Fibroblast of pulmonary artery (primary cell): Measurements from ENCODE around the gene RASGRF2.
"Not testable (repeated sequence)": the region's sequence is repeated elsewhere in the genome, so short reads cannot be mapped to it uniquely, and the experiment has no call there.

ENCODE experiments used
- DNase-seq: peaks from one replicate; pipeline ENCODE4 v3.0.0-alpha.2; 2010; ENCODE audit warnings: low read depth
- H3K4me3 ChIP-seq: replicated peaks from 2 replicates; pipeline ENCODE4 v1.5.1; 2011; ENCODE audit warnings: low read depth, mild to moderate bottlenecking, control low read depth, low read length, moderate library complexity
- TF ChIP-seq, protein P1 (sequence below): IDR thresholded peaks from 2 replicates; pipeline ENCODE4 v1.5.1; 2011; ENCODE audit warnings: mild to moderate bottlenecking, control low read depth, low read length, inconsistent platforms; ENCODE audit errors: missing control alignments

The RASGRF2 gene

DNA sequence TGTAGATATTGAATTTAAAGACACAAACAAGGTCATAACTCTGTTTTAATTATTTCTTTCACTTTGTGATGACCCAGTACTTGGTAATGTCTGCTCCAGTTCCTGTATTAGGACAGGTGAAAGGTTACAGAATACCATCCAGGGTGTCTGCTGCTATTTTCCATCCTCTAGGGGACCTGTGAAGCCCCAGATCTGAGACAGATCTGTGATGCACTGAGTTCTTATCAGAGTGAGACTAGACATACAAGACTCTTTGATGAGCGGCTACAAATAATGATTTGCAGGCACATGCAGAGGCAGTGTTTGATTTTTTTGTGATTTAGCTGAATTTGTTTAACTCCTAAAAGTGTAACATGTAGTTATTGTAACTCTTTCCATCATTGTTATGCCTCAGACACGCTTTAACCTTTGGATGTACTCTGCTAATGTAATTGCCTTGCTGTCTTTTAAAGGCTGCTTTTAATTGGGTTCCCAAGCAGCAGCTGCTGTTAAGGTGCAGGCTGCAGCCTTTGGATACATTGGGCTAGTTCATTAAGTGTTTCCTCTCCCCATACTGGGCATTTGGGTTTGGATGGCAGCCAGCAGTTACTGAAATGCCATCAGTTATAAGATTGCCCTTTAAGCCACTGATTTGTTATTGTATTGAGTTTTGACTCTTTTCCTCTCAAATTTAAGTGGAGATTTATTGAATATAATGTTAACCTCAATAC, 63.3 kb downstream of the RASGRF2 start:
- TF ChIP-seq, protein P1, sequence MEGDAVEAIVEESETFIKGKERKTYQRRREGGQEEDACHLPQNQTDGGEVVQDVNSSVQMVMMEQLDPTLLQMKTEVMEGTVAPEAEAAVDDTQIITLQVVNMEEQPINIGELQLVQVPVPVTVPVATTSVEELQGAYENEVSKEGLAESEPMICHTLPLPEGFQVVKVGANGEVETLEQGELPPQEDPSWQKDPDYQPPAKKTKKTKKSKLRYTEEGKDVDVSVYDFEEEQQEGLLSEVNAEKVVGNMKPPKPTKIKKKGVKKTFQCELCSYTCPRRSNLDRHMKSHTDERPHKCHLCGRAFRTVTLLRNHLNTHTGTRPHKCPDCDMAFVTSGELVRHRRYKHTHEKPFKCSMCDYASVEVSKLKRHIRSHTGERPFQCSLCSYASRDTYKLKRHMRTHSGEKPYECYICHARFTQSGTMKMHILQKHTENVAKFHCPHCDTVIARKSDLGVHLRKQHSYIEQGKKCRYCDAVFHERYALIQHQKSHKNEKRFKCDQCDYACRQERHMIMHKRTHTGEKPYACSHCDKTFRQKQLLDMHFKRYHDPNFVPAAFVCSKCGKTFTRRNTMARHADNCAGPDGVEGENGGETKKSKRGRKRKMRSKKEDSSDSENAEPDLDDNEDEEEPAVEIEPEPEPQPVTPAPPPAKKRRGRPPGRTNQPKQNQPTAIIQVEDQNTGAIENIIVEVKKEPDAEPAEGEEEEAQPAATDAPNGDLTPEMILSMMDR, result no peak
- no peak overlapping the region for H3K4me3 ChIP-seq
- no peak for DNase-seq

DNA sequence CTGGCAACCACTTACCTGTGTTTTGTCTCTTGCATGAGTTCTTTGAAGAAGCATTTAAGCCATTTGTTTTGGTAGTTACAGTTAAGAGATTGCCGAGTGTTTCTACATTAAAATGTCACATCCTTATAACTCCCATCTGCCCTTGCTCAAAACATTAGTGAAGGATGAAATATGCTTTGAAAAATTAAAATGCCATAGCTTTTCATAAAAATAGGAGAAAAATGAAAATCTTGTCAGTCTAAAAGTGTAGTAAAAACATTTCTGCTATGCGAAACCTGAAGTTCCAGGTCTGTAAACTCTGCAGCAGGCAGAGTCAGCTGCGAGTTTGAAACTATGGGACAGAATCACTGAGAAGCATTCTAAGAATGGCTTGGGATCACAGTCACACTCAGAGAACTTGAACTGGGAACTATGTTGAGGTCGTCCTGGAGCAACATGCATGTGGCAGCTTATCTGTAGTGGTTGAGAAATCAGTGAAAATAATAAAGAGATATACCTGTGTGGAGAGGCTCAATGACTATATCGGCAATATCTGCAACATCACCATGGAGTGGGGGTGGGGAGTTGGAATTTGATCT, 67.4 kb downstream of the RASGRF2 start:
- H3K4me3 ChIP-seq, result no peak overlapping the region
- TF ChIP-seq, protein P1, result no peak
- DNase-seq, result no peak

DNA sequence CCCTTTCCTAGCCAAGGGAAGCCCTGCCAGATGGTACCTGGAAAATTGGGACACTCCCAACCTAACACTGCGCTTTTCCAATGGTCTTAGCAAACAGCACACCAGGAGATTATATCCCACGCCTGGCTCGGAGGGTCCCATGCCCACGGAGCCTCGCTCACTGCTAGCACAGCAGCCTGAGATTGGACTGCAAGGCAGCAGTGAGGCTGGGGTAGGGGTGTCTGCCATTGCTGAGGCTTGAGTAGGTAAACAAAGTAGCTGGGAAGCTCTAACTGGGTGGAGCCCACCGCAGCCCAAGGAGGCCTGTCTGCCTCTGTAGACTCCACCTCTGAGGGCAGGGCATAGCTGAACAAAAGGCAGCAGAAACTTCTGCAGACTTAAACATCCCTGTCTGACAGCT, 68.7 kb downstream of the RASGRF2 start:
- H3K4me3 ChIP-seq, DNase-seq: not testable (repeated sequence)

DNA sequence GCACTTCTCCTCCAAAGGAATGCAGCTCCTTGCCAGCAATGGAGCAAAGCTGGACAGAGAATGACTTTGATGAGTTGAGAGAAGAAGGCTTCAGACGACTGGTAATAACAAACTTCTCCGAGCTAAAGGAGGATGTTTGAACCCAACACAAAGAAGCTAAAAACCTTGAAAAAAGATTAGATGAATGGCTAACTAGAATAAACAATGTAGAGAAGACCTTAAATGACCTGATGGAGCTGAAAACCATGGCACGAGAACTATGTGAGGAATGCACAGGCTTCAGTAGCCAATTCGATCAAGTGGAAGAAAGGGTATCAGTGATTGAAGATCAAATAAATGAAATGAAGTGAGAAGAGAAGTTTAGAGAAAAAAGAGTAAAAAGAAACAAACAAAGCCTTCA, 69.6 kb downstream of the RASGRF2 start:
- not testable (repeated sequence) for DNase-seq, H3K4me3 ChIP-seq

DNA sequence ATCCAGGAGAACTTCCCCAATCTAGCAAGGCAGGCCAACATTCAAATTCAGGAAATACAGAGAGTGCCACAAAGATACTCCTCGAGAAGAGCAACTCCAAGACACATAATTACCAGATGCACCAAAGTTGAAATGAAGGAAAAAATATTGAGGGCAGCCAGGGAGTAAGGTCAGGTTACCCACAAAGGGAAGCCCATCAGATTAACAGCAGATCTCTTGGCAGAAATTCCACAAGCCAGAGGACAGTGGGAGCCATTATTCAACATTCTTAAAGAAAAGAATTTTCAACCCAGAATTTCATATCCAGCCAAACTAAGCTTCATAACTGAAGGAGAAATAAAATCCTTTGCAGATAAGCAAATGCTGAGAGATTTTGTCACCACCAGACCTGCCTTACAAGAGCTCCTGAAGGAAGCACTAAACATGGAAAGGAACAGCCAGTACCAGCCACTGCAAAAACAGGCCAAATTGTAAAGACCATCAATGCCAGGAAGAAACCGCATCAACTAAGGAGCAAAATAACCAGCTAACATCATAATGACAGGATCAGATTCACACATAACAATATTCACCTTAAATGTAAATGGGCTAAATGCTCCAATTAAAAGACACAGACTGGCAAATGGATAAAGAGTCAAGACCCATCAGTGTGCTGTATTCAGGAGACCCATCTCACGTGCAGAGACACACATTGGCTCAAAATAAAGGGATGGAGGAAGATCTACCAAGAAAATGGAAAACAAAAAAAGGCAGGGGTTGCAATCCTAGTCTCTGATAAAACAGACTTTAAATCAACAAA, 70.3 kb downstream of the RASGRF2 start:
- not testable (repeated sequence) for DNase-seq, H3K4me3 ChIP-seq

DNA sequence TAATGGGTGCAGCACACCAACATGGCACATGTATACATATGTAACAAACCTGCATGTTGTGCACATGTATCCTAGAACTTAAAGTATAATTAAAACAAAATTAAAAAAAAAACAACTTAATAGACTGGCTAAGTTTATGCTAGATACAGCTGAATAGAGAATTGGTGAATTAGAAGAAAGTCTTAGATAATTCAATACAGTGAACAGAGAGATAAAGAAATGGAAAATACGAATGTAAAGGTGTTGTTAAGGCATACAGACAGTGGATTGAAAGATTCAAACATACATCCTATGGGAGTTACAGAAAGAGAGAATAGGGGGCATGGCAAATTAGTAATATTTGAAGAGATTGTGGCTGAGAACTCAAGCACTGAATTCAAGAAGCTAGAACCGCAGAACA, 75.4 kb downstream of the RASGRF2 start:
- DNase-seq, result no peak
- no peak overlapping the region for H3K4me3 ChIP-seq
- TF ChIP-seq, protein P1, result no peak

DNA sequence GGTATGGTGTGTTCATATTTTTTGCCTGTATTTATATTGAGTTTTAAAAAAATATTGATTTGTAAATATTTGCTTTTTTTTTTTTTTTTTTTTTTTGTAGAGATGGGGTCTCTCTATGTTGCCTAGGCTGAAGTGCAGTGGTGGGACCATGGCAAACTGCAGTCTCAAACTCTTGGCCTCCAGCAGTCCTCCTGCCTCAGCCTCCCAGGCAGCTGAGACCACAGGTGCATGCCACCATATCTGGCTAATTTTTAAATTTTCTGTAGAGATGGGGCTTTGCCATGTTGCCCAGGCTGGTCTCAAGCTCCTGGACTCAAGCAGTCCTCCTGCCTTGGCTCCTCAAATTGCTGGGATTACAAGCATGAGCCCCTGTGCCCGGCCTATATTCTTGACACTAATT, 78.3 kb downstream of the RASGRF2 start:
- no peak for DNase-seq
- TF ChIP-seq, protein P1, result no peak
- no peak overlapping the region for H3K4me3 ChIP-seq

DNA sequence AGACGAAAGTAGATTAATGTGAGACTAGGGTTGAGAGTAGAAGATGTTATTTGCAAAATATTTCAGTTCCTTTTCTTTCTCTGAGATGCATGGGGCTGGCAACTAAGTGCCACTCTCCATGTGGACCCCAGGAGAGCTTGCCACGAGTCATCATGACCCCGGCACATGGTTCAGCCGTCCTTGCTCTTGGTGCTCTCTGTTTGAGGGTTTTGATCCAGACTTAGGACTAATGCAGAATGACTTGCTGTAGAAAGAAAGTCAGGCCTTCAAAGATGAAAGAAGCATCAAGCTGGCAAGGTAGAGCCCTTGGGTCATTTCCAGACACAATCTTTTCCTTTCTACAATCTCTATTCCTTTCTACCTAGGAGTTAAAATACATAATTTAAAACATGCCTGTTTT, 84.7 kb downstream of the RASGRF2 start:
- TF ChIP-seq, protein P1, result no peak
- DNase-seq, result no peak
- no peak overlapping the region for H3K4me3 ChIP-seq
